ENCODE data around the gene ELAVL3.
A peak's percentile ranks its signal among the peaks of the same experiment; 100 is the strongest.

Gene ELAVL3

GRCh38 chr19:11480715-11481533 is at the start of gene ELAVL3:
Gene ELAVL3, minus strand, starts transcription at chr19:11481046. Its CDS starts 438 bp downstream, at chr19:11480608.
- DNase-seq (ENCODE audit: low spot score) = no peak

- DNase-seq (ENCODE audit: low spot score) = peak; percentile 8
These were observed 49.6 kb upstream of the ELAVL3 start for GRCh38 chr19:11530432-11530831.

- DNase-seq (ENCODE audit: low spot score) = peak; percentile 95
These were observed 47.9 kb upstream of the ELAVL3 start, which contains the start of gene ECSIT for GRCh38 chr19:11528551-11529341. Gene ECSIT, minus strand, starts transcription at chr19:11529134. Its CDS starts 9,964 bp downstream, at chr19:11519170.

- DNase-seq (ENCODE audit: low spot score) = no peak
These were observed 38.3 kb upstream of the ELAVL3 start for GRCh38 chr19:11519138-11519537.

- no peak for DNase-seq (ENCODE audit: low spot score)
These were observed 33.1 kb upstream of the ELAVL3 start for GRCh38 chr19:11513946-11514345.

- no peak for DNase-seq (ENCODE audit: low spot score)
These were observed 29.6 kb upstream of the ELAVL3 start for GRCh38 chr19:11510444-11510843.

GRCh38 chr19:11507370-11508078 is 26.7 kb upstream of the ELAVL3 start:
- no peak for DNase-seq (ENCODE audit: low spot score)

GRCh38 chr19:11506967-11507366 is 26.1 kb upstream of the ELAVL3 start:
- DNase-seq (ENCODE audit: low spot score) = no peak

GRCh38 chr19:11506101-11506555 is 25.3 kb upstream of the ELAVL3 start:
- no peak for DNase-seq (ENCODE audit: low spot score)

- peak; percentile 96 for DNase-seq (ENCODE audit: low spot score)
These were observed 24.8 kb upstream of the ELAVL3 start, which contains the start of gene ZNF653 for GRCh38 chr19:11505504-11506100. Gene ZNF653, minus strand, starts transcription at chr19:11505839. Its CDS starts 53 bp downstream, at chr19:11505786.

- peak; percentile 96 for DNase-seq (ENCODE audit: low spot score)
These were observed 24.2 kb upstream of the ELAVL3 start for GRCh38 chr19:11505032-11505503.

- DNase-seq (ENCODE audit: low spot score) = peak; percentile 2
These were observed 23.7 kb upstream of the ELAVL3 start for GRCh38 chr19:11504502-11505031.

GRCh38 chr19:11499890-11500420 is 19.1 kb upstream of the ELAVL3 start:
- no peak for DNase-seq (ENCODE audit: low spot score)

- no peak for DNase-seq (ENCODE audit: low spot score)
These were observed 18.4 kb upstream of the ELAVL3 start for GRCh38 chr19:11499220-11499726.

- DNase-seq (ENCODE audit: low spot score) = peak; percentile 57
These were observed 15.7 kb upstream of the ELAVL3 start for GRCh38 chr19:11496391-11497163.

- no peak for DNase-seq (ENCODE audit: low spot score)
These were observed 15.0 kb upstream of the ELAVL3 start for GRCh38 chr19:11495885-11496284.

GRCh38 chr19:11495481-11495880 is 14.6 kb upstream of the ELAVL3 start:
- no peak for DNase-seq (ENCODE audit: low spot score)

GRCh38 chr19:11494634-11495285 is 13.9 kb upstream of the ELAVL3 start:
- no peak for DNase-seq (ENCODE audit: low spot score)

- no peak for DNase-seq (ENCODE audit: low spot score)
These were observed 8.5 kb upstream of the ELAVL3 start for GRCh38 chr19:11489378-11489777.
